Stomach (tissue), 4 donors: Measurements from ENCODE around the gene LRRFIP1.
A peak's percentile ranks its signal among the peaks of the same experiment; 100 is the strongest.

Experiments used
- CTCF ChIP-seq, 7 experiments: fragments of 450-650 bp in 4 of 7; fragments of 200-600 bp in 3 of 7; sonication (generic) in 3 of 7; IDR thresholded peaks; one replicate each; pipeline ENCODE4 v1.5.1; 2016 to 2019; ENCODE audit warnings: antibody characterized with exemption in 7 of 7, control low read depth in 2 of 7, mild to moderate bottlenecking in 1 of 7
- EP300 ChIP-seq: sonication (generic); formaldehyde crosslinking; IDR thresholded peaks from one replicate; pipeline ENCODE4 v1.6.1; 2017; ENCODE audit warnings: antibody characterized with exemption
- POLR2A ChIP-seq, 4 donors: fragments of 450-650 bp; IDR thresholded peaks; one replicate each; pipeline ENCODE4 v1.6.1; 2016; ENCODE audit warnings: antibody characterized with exemption in 4 of 4, control low read depth in 2 of 4, mild to moderate bottlenecking in 1 of 4, moderate library complexity in 1 of 4
- POLR2AphosphoS5 ChIP-seq, 3 donors: sonication (generic); formaldehyde crosslinking; IDR thresholded peaks; one replicate each; pipeline ENCODE4 v1.6.1; 2016; ENCODE audit warnings: antibody characterized with exemption in 3 of 3

- no peak for TF ChIP-seq CTCF (IDR thresholded peaks at IDR 0.05)
- TF ChIP-seq POLR2AphosphoS5 (IDR thresholded peaks at IDR 0.05): peak in 2 of 3 donors; percentile 16 to 68
- TF ChIP-seq EP300: no peak
- no peak for TF ChIP-seq POLR2A (IDR thresholded peaks at IDR 0.05)
Measured at GRCh38 chr2:237715459-237715947, 88.1 kb downstream of the LRRFIP1 start.
